Spleen (tissue), 7 donors: ENCODE measurements around the gene LRRC4B.

Experiments used
- POLR2A ChIP-seq, 3 donors: fragments of 450-650 bp; IDR thresholded peaks; one replicate each; pipeline ENCODE4 v1.5.1; 2017; ENCODE audit warnings: antibody characterized with exemption in 3 of 3, mild to moderate bottlenecking in 1 of 3
- TF ChIP-seq, protein P1 (sequence below), 11 experiments: fragments of 200-600 bp in 7 of 11; fragments of 450-650 bp in 4 of 11; sonication (generic) in 4 of 11; IDR thresholded peaks in 8 of 11; conservative IDR thresholded peaks in 3 of 11; 1 replicate in 7 of 11; 2 replicates in 4 of 11; pipeline versions ENCODE4 v1.4.0 to v1.8.0; 2016 to 2021; ENCODE audit warnings: antibody characterized with exemption in 11 of 11, inconsistent platforms in 4 of 11, mild to moderate bottlenecking in 1 of 11
- donor health status: DM: no; HTN: no; CAD: no; lungs with moderate emphysema.
- donor health status: DM: no; HTN: no; CAD: no.
- donor health status: DM: no; HTN: no; CAD: no.

- TF ChIP-seq, protein P1, sequence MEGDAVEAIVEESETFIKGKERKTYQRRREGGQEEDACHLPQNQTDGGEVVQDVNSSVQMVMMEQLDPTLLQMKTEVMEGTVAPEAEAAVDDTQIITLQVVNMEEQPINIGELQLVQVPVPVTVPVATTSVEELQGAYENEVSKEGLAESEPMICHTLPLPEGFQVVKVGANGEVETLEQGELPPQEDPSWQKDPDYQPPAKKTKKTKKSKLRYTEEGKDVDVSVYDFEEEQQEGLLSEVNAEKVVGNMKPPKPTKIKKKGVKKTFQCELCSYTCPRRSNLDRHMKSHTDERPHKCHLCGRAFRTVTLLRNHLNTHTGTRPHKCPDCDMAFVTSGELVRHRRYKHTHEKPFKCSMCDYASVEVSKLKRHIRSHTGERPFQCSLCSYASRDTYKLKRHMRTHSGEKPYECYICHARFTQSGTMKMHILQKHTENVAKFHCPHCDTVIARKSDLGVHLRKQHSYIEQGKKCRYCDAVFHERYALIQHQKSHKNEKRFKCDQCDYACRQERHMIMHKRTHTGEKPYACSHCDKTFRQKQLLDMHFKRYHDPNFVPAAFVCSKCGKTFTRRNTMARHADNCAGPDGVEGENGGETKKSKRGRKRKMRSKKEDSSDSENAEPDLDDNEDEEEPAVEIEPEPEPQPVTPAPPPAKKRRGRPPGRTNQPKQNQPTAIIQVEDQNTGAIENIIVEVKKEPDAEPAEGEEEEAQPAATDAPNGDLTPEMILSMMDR (IDR thresholded peaks at IDR 0.05 in 8 of 11, conservative IDR thresholded peaks at IDR 0.05 in 3 of 11) = no peak
- TF ChIP-seq POLR2A (IDR thresholded peaks at IDR 0.05) = no peak
These were observed 18.9 kb downstream of the LRRC4B start for GRCh38 chr19:50549059-50549926.
